Lower lobe of right lung (tissue), 2 donors: ENCODE results near the gene CCT4. TPM values are rescaled to one million over a fixed set of nuclear protein-coding genes. Genes with fewer than 3 reads are reported as not detected.
A peak's percentile ranks its signal among the peaks of the same experiment; 100 is the strongest.
"Not testable (repeated sequence)": the region's sequence is repeated elsewhere in the genome, so short reads cannot be mapped to it uniquely, and the experiment has no call there.

ENCODE experiments used
- ATAC-seq, 2 donors: fragments of 200-7000 bp; cut with Tn5 transposase; one replicate each; pipeline ENCODE4 v1.9.1; 2020 to 2022; ENCODE audit warnings: mild to moderate bottlenecking in 2 of 2, moderate library complexity in 2 of 2
- DNase-seq: peaks from one replicate; pipeline ENCODE4 v3.0.0-alpha.2; 2020
- H3K27ac ChIP-seq: fragments of 200-600 bp; one replicate; pipeline ENCODE4 v1.8.0; 2022
- H3K27me3 ChIP-seq: fragments of 200-600 bp; one replicate; pipeline ENCODE4 v1.8.0; 2022; ENCODE audit warnings: low read depth
- H3K36me3 ChIP-seq: fragments of 200-600 bp; one replicate; pipeline ENCODE4 v1.8.0; 2022; ENCODE audit warnings: mild to moderate bottlenecking
- H3K4me1 ChIP-seq: fragments of 200-600 bp; one replicate; pipeline ENCODE4 v1.8.0; 2022
- H3K4me3 ChIP-seq: fragments of 200-600 bp; one replicate; pipeline ENCODE4 v1.8.0; 2022; ENCODE audit warnings: mild to moderate bottlenecking
- H3K9me3 ChIP-seq: fragments of 200-600 bp; one replicate; pipeline ENCODE4 v1.8.0; 2022
- intact Hi-C: fragments of 100-400 bp; cut with DNase I; formaldehyde crosslinking; loops from one replicate; pipeline ENCODE4 v1.11.0; 2022
- total RNA-seq: library from RNA; stranded (reverse); fragmentation: NEBNext Ultra II Directional; extraction: Animal tissue kit (Norgen Biotek cat#: 25700); gene quantifications from one replicate; pipeline ENCODE4 v1.2.1, GENCODE V29; 2021
- TF ChIP-seq, protein P1 (sequence below): fragments of 200-600 bp; IDR thresholded peaks from one replicate; pipeline ENCODE4 v1.8.0; 2022; ENCODE audit warnings: antibody characterized with exemption, mild to moderate bottlenecking
- donor health status: DM: no; HTN: yes; CAD: no; lungs with severe emphysema.

Gene CCT4
- total RNA-seq, 1 donor from 2014 or later, result 95.7 TPM

GRCh38 chr2:61853847-61854563, 34.5 kb downstream of the CCT4 start, which contains the start of gene FAM161A:
Gene FAM161A (minus strand): TSS chr2:61854060. CDS start chr2:61854041, 19 bp downstream.
- H3K36me3 ChIP-seq, result no peaks in the 10 kb centered on the region
- ATAC-seq (peak; percentile 96 to 97), DNase-seq (peak; percentile 93)
- peak within 1 kb of the TSS; percentile 92 for H3K4me3 ChIP-seq
- TF ChIP-seq, protein P1, sequence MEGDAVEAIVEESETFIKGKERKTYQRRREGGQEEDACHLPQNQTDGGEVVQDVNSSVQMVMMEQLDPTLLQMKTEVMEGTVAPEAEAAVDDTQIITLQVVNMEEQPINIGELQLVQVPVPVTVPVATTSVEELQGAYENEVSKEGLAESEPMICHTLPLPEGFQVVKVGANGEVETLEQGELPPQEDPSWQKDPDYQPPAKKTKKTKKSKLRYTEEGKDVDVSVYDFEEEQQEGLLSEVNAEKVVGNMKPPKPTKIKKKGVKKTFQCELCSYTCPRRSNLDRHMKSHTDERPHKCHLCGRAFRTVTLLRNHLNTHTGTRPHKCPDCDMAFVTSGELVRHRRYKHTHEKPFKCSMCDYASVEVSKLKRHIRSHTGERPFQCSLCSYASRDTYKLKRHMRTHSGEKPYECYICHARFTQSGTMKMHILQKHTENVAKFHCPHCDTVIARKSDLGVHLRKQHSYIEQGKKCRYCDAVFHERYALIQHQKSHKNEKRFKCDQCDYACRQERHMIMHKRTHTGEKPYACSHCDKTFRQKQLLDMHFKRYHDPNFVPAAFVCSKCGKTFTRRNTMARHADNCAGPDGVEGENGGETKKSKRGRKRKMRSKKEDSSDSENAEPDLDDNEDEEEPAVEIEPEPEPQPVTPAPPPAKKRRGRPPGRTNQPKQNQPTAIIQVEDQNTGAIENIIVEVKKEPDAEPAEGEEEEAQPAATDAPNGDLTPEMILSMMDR, result no peak
- no peaks in the 10 kb centered on the region for H3K27me3 ChIP-seq
- intact Hi-C loops, result no loop called here
- peaks cover 15% of the 10 kb centered on the region for H3K4me1 ChIP-seq
- peak within 1 kb of the TSS; percentile 80 for H3K27ac ChIP-seq
- H3K9me3 ChIP-seq, result no peaks in the 10 kb centered on the region

DNA sequence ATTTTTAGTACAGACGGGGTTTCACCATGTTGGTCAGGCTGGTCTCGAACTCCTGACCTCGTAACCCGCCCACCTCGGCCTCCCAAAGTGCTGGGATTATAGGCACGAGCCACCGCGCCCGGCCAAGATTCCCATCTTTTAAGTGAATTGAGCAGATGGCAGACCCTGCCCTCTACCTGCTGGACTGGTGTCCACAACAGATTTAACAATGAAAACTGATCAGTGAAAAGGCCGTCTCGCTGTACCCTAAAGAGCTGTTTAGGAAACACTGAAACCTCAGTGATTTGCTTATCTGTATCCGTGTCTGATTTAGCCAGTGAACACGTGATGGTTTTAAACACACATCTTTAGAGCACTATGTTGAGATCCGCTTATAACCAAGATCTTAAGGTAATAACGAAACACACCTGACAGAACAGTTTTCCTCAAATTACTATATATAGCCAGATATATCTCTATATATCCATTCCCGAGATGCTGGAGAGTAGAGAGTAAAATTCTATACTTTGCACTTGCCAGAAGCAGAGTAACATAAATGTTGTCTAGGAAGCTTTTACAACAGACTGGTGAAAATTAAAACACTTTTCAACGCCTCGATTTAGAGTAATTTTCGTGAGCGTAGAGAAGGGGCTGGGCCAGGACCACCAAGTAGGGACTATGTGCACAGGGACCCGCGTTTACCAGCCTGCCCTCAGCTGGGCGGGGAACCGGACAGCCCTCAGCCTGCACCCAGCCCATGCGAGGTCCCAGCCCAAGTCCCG, 35.2 kb downstream of the CCT4 start:
- peaks cover 15% of the 10 kb centered on the region for H3K4me1 ChIP-seq
- no peak for DNase-seq
- intact Hi-C loops, result no loop called here
- TF ChIP-seq, protein P1, result no peak
- peak; percentile 91 to 92 for ATAC-seq
- H3K27ac ChIP-seq, result peak overlapping the region; percentile 80
- peak overlapping the region; percentile 92 for H3K4me3 ChIP-seq
- no peaks in the 10 kb centered on the region for H3K36me3 ChIP-seq
- H3K9me3 ChIP-seq, result no peaks in the 10 kb centered on the region
- no peaks in the 10 kb centered on the region for H3K27me3 ChIP-seq

DNA sequence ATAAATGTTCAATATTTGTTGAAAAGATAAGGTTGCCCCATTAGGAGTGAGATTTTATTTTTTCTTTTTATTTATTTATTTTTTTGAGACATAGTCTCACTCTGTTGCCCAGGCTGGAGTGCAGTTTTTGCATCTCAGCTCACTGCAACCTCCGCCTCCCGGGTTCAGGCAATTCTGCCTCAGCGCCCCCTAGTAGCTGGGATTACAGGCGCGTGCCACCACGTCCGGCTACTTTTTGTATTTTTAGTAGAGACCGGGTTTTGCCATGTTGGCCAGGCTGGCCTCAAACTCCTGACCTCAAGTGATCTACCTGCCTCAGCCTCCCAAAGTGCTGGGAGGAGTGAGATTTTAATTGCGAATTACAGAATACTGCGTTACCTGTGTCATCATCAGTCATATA, 37.2 kb downstream of the CCT4 start:
- intact Hi-C loops, H3K9me3 ChIP-seq, H3K4me3 ChIP-seq, H3K36me3 ChIP-seq, DNase-seq, H3K27me3 ChIP-seq, ATAC-seq, H3K27ac ChIP-seq: not testable (repeated sequence)
- H3K4me1 ChIP-seq, result peaks cover 15% of the 10 kb centered on the region

DNA sequence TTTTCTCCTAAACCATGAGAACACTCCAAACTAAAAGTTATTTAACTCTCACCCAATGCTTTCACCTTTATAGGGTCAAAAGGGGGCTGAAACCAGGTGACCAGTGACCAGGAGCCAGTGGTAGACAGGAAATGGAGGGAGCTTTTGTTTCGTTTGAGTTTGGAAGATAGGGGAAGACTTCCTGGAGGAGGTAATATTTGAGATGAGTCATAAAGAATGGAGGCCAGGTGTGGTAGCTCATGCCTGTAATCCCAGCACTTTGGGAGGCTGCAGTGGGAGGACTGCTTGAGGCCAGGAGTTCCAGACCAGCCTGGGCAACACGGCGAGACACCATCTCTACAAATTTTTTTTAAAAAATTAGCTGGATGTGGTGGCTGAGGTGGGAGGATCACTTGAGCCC, 43.1 kb downstream of the CCT4 start:
- no peaks in the 10 kb centered on the region for H3K36me3 ChIP-seq
- intact Hi-C loops, result no loop called here
- TF ChIP-seq, protein P1, result no peak
- H3K27me3 ChIP-seq, result no peaks in the 10 kb centered on the region
- H3K27ac ChIP-seq, result no peak overlapping the region
- no peak for ATAC-seq
- H3K4me3 ChIP-seq, result no peak overlapping the region
- no peak for DNase-seq
- no peaks in the 10 kb centered on the region for H3K4me1 ChIP-seq
- no peaks in the 10 kb centered on the region for H3K9me3 ChIP-seq

- Histone ChIP-seq H3K4me1 (no peaks in the 10 kb centered on the region), H3K4me3 (no peak overlapping the region), H3K36me3 (no peaks in the 10 kb centered on the region), H3K27me3 (no peaks in the 10 kb centered on the region), H3K27ac (no peak overlapping the region), H3K9me3 (no peaks in the 10 kb centered on the region)
- DNase-seq (no peak), ATAC-seq (no peak)
- intact Hi-C loops, result no loop called here
- TF ChIP-seq, protein P1, result no peak
Measured at GRCh38 chr2:61841286-61841685, 47.2 kb downstream of the CCT4 start.

GRCh38 chr2:61834893-61835292, 53.6 kb downstream of the CCT4 start:
- DNase-seq (no peak), ATAC-seq (no peak)
- Histone ChIP-seq H3K27ac (no peak overlapping the region), H3K27me3 (no peaks in the 10 kb centered on the region), H3K4me1 (no peaks in the 10 kb centered on the region), H3K36me3 (no peaks in the 10 kb centered on the region), H3K4me3 (no peak overlapping the region), H3K9me3 (no peaks in the 10 kb centered on the region)
- intact Hi-C loops, result no loop called here
- TF ChIP-seq, protein P1, result no peak
